ENCODE measurements around the gene DUSP6.

DUSP6 gene, protein sequence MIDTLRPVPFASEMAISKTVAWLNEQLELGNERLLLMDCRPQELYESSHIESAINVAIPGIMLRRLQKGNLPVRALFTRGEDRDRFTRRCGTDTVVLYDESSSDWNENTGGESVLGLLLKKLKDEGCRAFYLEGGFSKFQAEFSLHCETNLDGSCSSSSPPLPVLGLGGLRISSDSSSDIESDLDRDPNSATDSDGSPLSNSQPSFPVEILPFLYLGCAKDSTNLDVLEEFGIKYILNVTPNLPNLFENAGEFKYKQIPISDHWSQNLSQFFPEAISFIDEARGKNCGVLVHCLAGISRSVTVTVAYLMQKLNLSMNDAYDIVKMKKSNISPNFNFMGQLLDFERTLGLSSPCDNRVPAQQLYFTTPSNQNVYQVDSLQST

GRCh38 chr12:89352492-89353187, at the start of gene DUSP6:
Gene DUSP6, minus strand, starts transcription at chr12:89352501. Its CDS starts 462 bp downstream, at chr12:89352039.
- DNase-seq = peak; percentile 97

GRCh38 chr12:89401433-89402058, 49.2 kb upstream of the DUSP6 start:
- no peak for DNase-seq

GRCh38 chr12:89400415-89400814, 48.1 kb upstream of the DUSP6 start:
- DNase-seq = no peak

GRCh38 chr12:89395712-89396111, 43.4 kb upstream of the DUSP6 start:
- no peak for DNase-seq

DNA sequence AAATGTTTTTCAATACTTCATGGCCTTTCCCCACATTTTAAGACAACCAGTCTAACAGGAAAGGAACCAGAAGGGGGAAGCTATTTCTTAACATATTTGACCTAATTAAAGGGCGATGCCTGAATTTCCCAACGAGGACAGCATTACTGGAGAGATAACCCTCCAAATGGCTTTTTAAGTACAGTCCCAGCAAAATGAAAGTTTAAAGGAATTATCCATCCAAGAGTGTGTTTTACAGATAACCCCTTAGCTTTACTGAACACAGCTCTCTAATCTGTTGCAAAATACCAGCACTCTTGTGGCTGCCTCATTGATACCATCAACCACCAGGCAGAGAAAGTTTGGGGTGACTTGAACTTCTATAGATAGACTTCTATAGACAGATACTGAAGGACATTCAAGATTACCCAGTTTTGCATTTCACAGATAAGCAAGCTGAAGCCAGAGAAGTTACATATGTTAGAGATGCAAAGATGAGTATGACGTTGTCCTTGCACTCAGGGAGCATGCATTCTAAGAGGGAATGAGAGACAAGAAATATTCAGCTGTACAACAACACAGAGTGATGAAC, 41.3 kb upstream of the DUSP6 start:
- no peak for DNase-seq

DNA sequence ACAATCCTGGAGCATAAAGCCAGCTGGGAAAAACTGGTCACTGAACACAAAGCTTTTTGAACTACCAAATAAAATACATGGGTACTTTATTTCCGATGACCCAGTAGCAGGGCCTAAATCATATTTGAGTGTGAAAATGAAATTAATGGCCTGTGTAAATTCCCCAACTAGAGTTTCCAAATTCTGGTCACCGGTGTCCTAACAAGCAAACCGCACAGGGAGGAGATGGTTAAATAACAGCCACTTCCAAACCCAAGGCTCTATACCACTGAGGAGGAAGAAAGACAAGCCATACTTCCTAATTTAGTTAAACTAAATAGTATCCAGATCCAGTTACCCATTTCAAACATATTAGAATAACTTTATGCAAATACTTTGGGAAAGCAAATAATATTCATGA, 40.1 kb upstream of the DUSP6 start:
- DNase-seq = no peak

DNA sequence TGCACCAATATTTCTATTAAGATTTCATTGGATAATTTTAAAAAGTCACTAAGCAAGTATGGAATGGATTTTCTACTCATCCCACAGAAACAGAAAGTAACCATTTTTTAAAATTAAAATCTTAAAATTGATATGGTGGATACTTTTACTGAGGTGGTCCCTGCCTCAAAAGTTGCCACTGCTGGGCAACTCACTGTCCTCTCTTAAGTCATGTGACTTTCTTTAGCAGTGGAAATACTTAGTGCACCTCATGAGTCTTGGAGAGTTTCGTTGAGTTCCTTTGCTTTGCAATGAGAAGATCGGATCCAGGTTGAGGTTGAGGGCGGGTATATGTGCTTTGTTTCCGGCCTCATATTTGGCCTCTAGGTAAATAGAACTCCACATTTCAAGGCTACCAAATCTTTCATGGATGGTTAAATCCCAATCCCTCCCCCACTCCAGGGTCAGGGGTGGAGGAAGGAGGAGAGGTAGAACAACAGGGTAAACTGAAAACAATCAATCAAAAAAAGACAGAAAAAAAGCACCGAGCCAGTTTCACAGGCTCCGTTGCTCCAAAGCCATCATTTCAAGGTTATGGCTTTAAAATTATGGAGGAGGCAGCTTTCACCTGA, 39.5 kb upstream of the DUSP6 start:
- DNase-seq = no peak

DNA sequence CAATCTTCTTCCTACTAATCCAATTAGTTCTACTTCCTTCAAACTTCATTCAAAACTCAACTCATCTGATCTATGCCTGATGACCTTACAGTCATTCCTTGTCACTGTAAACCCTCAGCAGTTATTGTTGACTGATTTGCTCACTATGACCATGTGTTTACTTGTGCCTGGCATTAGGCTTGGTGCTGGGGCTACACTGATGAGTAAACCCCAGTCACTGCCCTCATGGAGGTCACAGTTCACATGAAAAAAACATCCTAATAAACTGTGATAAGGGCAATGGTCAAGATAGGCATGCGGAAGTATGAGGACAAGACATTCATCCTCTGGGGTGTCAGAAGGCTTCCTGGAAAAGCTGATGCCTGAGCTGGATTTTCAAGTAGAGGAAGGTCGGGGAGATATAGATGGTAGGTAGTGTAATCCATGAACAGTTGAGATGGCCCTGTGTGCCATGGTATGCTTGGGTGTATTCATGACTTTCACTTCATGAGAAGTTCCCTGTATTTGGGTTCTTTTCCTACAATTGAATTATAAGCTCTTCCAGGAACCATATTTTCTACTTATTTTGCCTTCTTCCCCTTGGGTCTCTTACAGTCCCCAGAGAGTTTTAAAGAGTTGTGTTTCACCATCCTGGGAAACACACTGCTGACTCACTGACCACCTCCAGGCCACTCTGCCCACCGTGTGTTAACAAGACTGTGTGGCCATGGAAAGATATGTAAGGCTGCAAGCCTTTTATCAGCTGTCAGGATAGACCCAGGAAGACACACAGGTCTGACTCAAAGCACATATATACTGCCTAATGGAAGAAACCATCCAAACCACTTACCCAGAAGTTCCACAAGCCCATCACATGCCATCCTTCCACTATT, 38.7 kb upstream of the DUSP6 start:
- DNase-seq = no peak

GRCh38 chr12:89389755-89390661, 37.7 kb upstream of the DUSP6 start:
- no peak for DNase-seq

DNA sequence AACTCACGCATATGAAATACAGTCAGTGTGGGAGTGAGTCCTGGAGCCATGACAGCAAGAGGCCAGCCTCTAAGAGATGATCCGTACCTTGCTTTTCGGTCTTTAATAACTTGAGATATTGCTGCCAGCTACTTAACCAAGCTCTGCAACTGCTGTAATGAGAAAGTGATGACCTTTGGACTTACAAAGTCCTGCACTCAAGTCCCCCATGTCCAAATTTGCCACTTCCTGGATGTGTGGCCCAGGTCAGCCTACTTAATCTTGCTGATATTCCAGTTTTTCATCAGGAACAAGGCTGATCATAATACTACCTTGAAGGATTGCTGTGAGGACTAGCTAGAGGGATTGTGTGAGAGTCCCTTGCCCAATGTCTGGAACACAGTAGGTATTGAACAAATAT, 33.8 kb upstream of the DUSP6 start:
- DNase-seq = no peak

- no peak for DNase-seq
Observed at GRCh38 chr12:89384807-89385206, 32.5 kb upstream of the DUSP6 start.

GRCh38 chr12:89384050-89384758, 31.9 kb upstream of the DUSP6 start:
- no peak for DNase-seq

GRCh38 chr12:89383235-89384049, 31.1 kb upstream of the DUSP6 start:
- DNase-seq = no peak

DNA sequence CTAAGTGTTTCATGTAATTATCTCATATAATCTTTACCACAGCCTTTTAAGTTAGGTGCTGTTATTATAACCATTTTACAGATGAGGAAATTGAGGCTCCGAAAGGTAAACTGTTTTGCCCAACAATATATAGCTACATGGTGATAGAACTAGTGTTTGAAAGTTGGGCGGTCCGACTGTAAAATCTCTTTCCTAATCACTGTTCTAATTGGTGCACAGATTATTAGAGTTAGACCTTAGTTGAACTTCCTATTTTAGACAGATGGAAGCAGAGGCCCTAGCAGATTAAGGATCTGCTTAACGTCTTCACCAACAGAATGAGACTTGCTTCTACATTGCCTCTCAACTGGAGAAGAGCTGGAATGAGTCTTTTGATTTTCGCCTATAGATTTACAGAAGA, 30.0 kb upstream of the DUSP6 start:
- DNase-seq = no peak

GRCh38 chr12:89379839-89380467, 27.7 kb upstream of the DUSP6 start:
- no peak for DNase-seq

GRCh38 chr12:89379148-89379838, 27.0 kb upstream of the DUSP6 start:
- DNase-seq = no peak

GRCh38 chr12:89376844-89377243, 24.5 kb upstream of the DUSP6 start:
- no peak for DNase-seq

GRCh38 chr12:89376202-89376529, 23.9 kb upstream of the DUSP6 start:
- DNase-seq = no peak
